ENCODE data around the gene LRRTM4. TPM values are rescaled to one million over a fixed set of nuclear protein-coding genes. Genes with fewer than 3 reads are reported as not detected.

Gene LRRTM4
- total and polyA plus RNA-seq, 8 donors: 0.38 to 3.3 (median 2.0) TPM

- Histone ChIP-seq H3K27ac (no peak overlapping the region), H3K36me3 (no peaks in the 10 kb centered on the region), H3K4me1 (no peaks in the 10 kb centered on the region), H3K9me3 (no peaks in the 10 kb centered on the region), H3K27me3 (no peaks in the 10 kb centered on the region), H3K4me3 (no peak overlapping the region)
- DNase-seq (no peak), ATAC-seq (no peak)
- intact Hi-C loops (cut with DNase I): no loop called here
- no peak for TF ChIP-seq CTCF (IDR thresholded peaks at IDR 0.05)
Observed at GRCh38 chr2:76928026-76928425, 594.1 kb downstream of the LRRTM4 start.

GRCh38 chr2:76921006-76921405 lies 601.2 kb downstream of the LRRTM4 start:
- H3K27me3 ChIP-seq: no peaks in the 10 kb centered on the region
- no peaks in the 10 kb centered on the region for H3K9me3 ChIP-seq
- DNase-seq (no peak), ATAC-seq (no peak)
- no peak overlapping the region for H3K27ac ChIP-seq
- TF ChIP-seq CTCF (IDR thresholded peaks at IDR 0.05): no peak
- no peaks in the 10 kb centered on the region for H3K4me1 ChIP-seq
- intact Hi-C loops (cut with DNase I): no loop called here
- no peaks in the 10 kb centered on the region for H3K36me3 ChIP-seq
- no peak overlapping the region for H3K4me3 ChIP-seq

- no peak overlapping the region for H3K4me3 ChIP-seq
- no peak for DNase-seq
- H3K27me3 ChIP-seq: no peaks in the 10 kb centered on the region
- no peaks in the 10 kb centered on the region for H3K4me1 ChIP-seq
- no peak for TF ChIP-seq CTCF (IDR thresholded peaks at IDR 0.05)
- no peaks in the 10 kb centered on the region for H3K36me3 ChIP-seq
- ATAC-seq: no peak
- H3K9me3 ChIP-seq: no peaks in the 10 kb centered on the region
- no peak overlapping the region for H3K27ac ChIP-seq
- intact Hi-C loops (cut with DNase I): no loop called here
Observed at GRCh38 chr2:76895469-76895868, 626.7 kb downstream of the LRRTM4 start.

- no peaks in the 10 kb centered on the region for H3K9me3 ChIP-seq
- TF ChIP-seq CTCF (IDR thresholded peaks at IDR 0.05): no peak
- no peak for DNase-seq
- H3K27me3 ChIP-seq: no peaks in the 10 kb centered on the region
- intact Hi-C loops (cut with DNase I): no loop called here
- H3K27ac ChIP-seq: no peak overlapping the region
- no peak for ATAC-seq
- no peak overlapping the region for H3K4me3 ChIP-seq
- no peaks in the 10 kb centered on the region for H3K4me1 ChIP-seq
- no peaks in the 10 kb centered on the region for H3K36me3 ChIP-seq
Observed at GRCh38 chr2:76870581-76870980, 651.6 kb downstream of the LRRTM4 start.

- intact Hi-C loops (cut with DNase I): no loop called here
Observed at GRCh38 chr2:76870011-76870410, 652.2 kb downstream of the LRRTM4 start.

More at GRCh38 chr2:76870011-76870410, 652.2 kb downstream of the LRRTM4 start:
- no peaks in the 10 kb centered on the region for H3K4me1 ChIP-seq
- H3K27me3 ChIP-seq: no peaks in the 10 kb centered on the region
- H3K9me3 ChIP-seq: no peaks in the 10 kb centered on the region
- no peak overlapping the region for H3K4me3 ChIP-seq
- no peak overlapping the region for H3K27ac ChIP-seq
- ATAC-seq (no peak), DNase-seq (no peak)
- no peak for TF ChIP-seq CTCF (IDR thresholded peaks at IDR 0.05)
- H3K36me3 ChIP-seq: no peaks in the 10 kb centered on the region

Data from left lung (tissue), 10 donors.